Subcutaneous adipose tissue (tissue), 4 donors: ENCODE data around the gene TLCD1. TPM values are rescaled to one million over a fixed set of nuclear protein-coding genes. Genes with fewer than 3 reads are reported as not detected.

ENCODE experiments used
- CTCF ChIP-seq: fragments of 450-650 bp; IDR thresholded peaks from one replicate; pipeline ENCODE4 v1.5.1; 2016; ENCODE audit warnings: low read depth, mild to moderate bottlenecking, control low read depth, antibody characterized with exemption, moderate library complexity
- total RNA-seq, 4 donors: library from RNA; depleted of rRNA; stranded (reverse); fragments of >200 nt; gene quantifications; one replicate each; pipeline ENCODE4 v1.1.0, GENCODE V29; 2016

TLCD1 gene
- total RNA-seq, 4 donors from 2014 or later, result 1.5 to 2.5 (median 1.6) TPM; not detected in 1

GRCh38 chr17:28744972-28745785, 19.1 kb upstream of the TLCD1 start:
- no peak for TF ChIP-seq CTCF

- no peak for TF ChIP-seq CTCF
These were observed 18.3 kb upstream of the TLCD1 start for GRCh38 chr17:28744104-28744971.

- TF ChIP-seq CTCF, result no peak
These were observed 17.4 kb upstream of the TLCD1 start, which contains the start of gene TRAF4 for GRCh38 chr17:28743243-28744103. TSS of gene TRAF4 (plus strand) at chr17:28744011. CDS start at chr17:28744113, 102 bp downstream.

- TF ChIP-seq CTCF, result no peak
These were observed 15.6 kb upstream of the TLCD1 start for GRCh38 chr17:28741358-28742349.

- no peak for TF ChIP-seq CTCF
These were observed 14.6 kb upstream of the TLCD1 start for GRCh38 chr17:28740406-28741357.
